Transverse colon (tissue), 4 donors: Measurements from ENCODE around the gene FRAS1. TPM values are rescaled to one million over a fixed set of nuclear protein-coding genes. Genes with fewer than 3 reads are reported as not detected.

Experiments used
- DNase-seq: peaks from one replicate; pipeline ENCODE4 v3.0.0-alpha.2; 2019
- H3K27ac ChIP-seq, 4 donors: fragments of 200-600 bp; sonication (generic); 2 replicates each; pipeline ENCODE4 v1.5.1; 2016 to 2018; ENCODE audit warnings: inconsistent platforms in 4 of 4
- H3K27me3 ChIP-seq: fragments of 200-600 bp; sonication (generic); 2 replicates; pipeline ENCODE4 v1.5.1; 2017; ENCODE audit warnings: inconsistent platforms
- H3K36me3 ChIP-seq, 4 donors: fragments of 200-600 bp; sonication (generic); 2 replicates each; pipeline ENCODE4 v1.5.1; 2017 to 2019; ENCODE audit warnings: inconsistent platforms in 4 of 4
- H3K4me1 ChIP-seq, 4 donors: fragments of 200-600 bp; sonication (generic); 2 replicates each; pipeline ENCODE4 v1.5.1; 2017 to 2020; ENCODE audit warnings: inconsistent platforms in 4 of 4
- H3K4me3 ChIP-seq, 4 donors: fragments of 200-600 bp; sonication (generic); 1 replicate in 1 of 4; 2 replicates in 3 of 4; pipeline versions ENCODE4 v1.5.1 to v1.6.1; 2017 to 2019; ENCODE audit warnings: inconsistent platforms in 4 of 4
- H3K9me3 ChIP-seq, 2 donors: fragments of 200-600 bp; sonication (generic); 2 replicates each; pipeline ENCODE4 v1.5.1; 2017 to 2019; ENCODE audit warnings: inconsistent platforms in 2 of 2
- CTCF ChIP-seq, 5 experiments: fragments of 200-600 bp in 3 of 5; fragments of 450-650 bp in 2 of 5; sonication (generic) in 3 of 5; IDR thresholded peaks; 1 replicate in 2 of 5; 2 replicates in 3 of 5; pipeline ENCODE4 v1.5.1; 2016 to 2017; ENCODE audit warnings: antibody characterized with exemption in 5 of 5, inconsistent platforms in 3 of 5, mild to moderate bottlenecking in 2 of 5, moderate library complexity in 1 of 5
- EP300 ChIP-seq: sonication (generic); formaldehyde crosslinking; IDR thresholded peaks from one replicate; pipeline ENCODE4 v1.6.1; 2017; ENCODE audit warnings: antibody characterized with exemption, low read depth
- POLR2A ChIP-seq: fragments of 450-650 bp; IDR thresholded peaks from one replicate; pipeline ENCODE4 v1.6.1; 2016; ENCODE audit warnings: antibody characterized with exemption, mild to moderate bottlenecking, moderate library complexity
- POLR2AphosphoS5 ChIP-seq, 3 donors: sonication (generic); formaldehyde crosslinking; IDR thresholded peaks; one replicate each; pipeline ENCODE4 v1.6.1; 2016; ENCODE audit warnings: antibody characterized with exemption in 3 of 3
- WGBS, 2 donors: methylation state at CpG; one replicate each; pipeline ENCODE4 v1.1.5; 2018; ENCODE audit warnings: low coverage in 1 of 2; 5-methylcytosine and 5-hydroxymethylcytosine counted together
- in situ Hi-C, 4 donors: fragments of 200-750 bp; cut with MboI; loops; one replicate each; pipeline versions ENCODE4 v1.15.0 to v1.15.1; 2017; ENCODE audit warnings: low sequenced_read_pairs in 3 of 4, low pct_ligation_motif_present in 1 of 4, low pct_unique_long_range_greater_than_20kb in 1 of 4
- intact Hi-C: fragments of 100-400 bp; cut with DNase I; formaldehyde crosslinking; loops from one replicate; pipeline ENCODE4 v1.15.1; 2023; ENCODE audit warnings: low total_unique reads
- total RNA-seq, 4 donors: library from RNA; depleted of rRNA; stranded (reverse); fragments of >200 nt; gene quantifications; one replicate each; pipeline ENCODE4 v1.1.0, GENCODE V29; 2016

FRAS1 gene
- total RNA-seq, 4 donors from 2014 or later, result 1.8 to 9.7 (median 3.1) TPM

- Histone ChIP-seq H3K36me3 (no peaks in the 10 kb centered on the region), H3K4me3 (no peak overlapping the region), H3K4me1 (no peaks in the 10 kb centered on the region), H3K27me3 (no peaks in the 10 kb centered on the region), H3K9me3 (no peaks in the 10 kb centered on the region), H3K27ac (no peak overlapping the region)
- WGBS, 2 donors, result 79 to 85% methylated on average over 2 of the region's 2 CpGs
- no peak for TF ChIP-seq POLR2AphosphoS5 (IDR thresholded peaks at IDR 0.05)
- TF ChIP-seq EP300, result no peak
- TF ChIP-seq CTCF (IDR thresholded peaks at IDR 0.05), result no peak
- TF ChIP-seq POLR2A, result no peak
- in situ Hi-C loops, result no loop called here
- intact Hi-C loops, result no loop called here
- no peak for DNase-seq
Measured at GRCh38 chr4:78426972-78427371, 369.8 kb downstream of the FRAS1 start.

- H3K36me3 ChIP-seq, result no peaks in the 10 kb centered on the region
- no peak for DNase-seq
- no peaks in the 10 kb centered on the region for H3K9me3 ChIP-seq
- TF ChIP-seq CTCF (IDR thresholded peaks at IDR 0.05) (no peak), POLR2A (no peak)
- intact Hi-C loops (no loop called here), in situ Hi-C loops (no loop called here)
- H3K27me3 ChIP-seq, result no peaks in the 10 kb centered on the region
- no peak overlapping the region for H3K4me3 ChIP-seq
- WGBS, 2 donors, result 81 to 90% methylated on average over 4 to 6 of the region's 6 CpGs
- no peak overlapping the region for H3K27ac ChIP-seq
- H3K4me1 ChIP-seq, result no peaks in the 10 kb centered on the region
Measured at GRCh38 chr4:78428996-78429395, 371.9 kb downstream of the FRAS1 start.

GRCh38 chr4:78432896-78433295 lies 375.8 kb downstream of the FRAS1 start:
- no peak for TF ChIP-seq POLR2AphosphoS5 (IDR thresholded peaks at IDR 0.05)
- no peak for TF ChIP-seq EP300
- no peak for TF ChIP-seq CTCF (IDR thresholded peaks at IDR 0.05)
- no peak for TF ChIP-seq POLR2A
- Histone ChIP-seq H3K27me3 (no peaks in the 10 kb centered on the region), H3K36me3 (no peaks in the 10 kb centered on the region), H3K4me1 (no peaks in the 10 kb centered on the region), H3K9me3 (no peaks in the 10 kb centered on the region), H3K27ac (no peak overlapping the region), H3K4me3 (no peak overlapping the region)
- no peak for DNase-seq
- in situ Hi-C loops, result no loop called here
- intact Hi-C loops, result loop anchor here (5.0 kb wide), 1 partner anchor 1581 kb away; no protein-coding TSS in a partner anchor

GRCh38 chr4:78437608-78438088 lies 380.5 kb downstream of the FRAS1 start:
- 59 to 63% methylated on average over 2 of the region's 2 CpGs for WGBS, 2 donors
- no peak for TF ChIP-seq EP300
- TF ChIP-seq CTCF (IDR thresholded peaks at IDR 0.05), result no peak
- no peak for TF ChIP-seq POLR2AphosphoS5 (IDR thresholded peaks at IDR 0.05)
- no peak for TF ChIP-seq POLR2A
- in situ Hi-C loops, result no loop called here
- Histone ChIP-seq H3K4me3 (no peak overlapping the region), H3K9me3 (no peaks in the 10 kb centered on the region), H3K27me3 (no peaks in the 10 kb centered on the region), H3K27ac (no peak overlapping the region), H3K4me1 (no peaks in the 10 kb centered on the region), H3K36me3 (no peaks in the 10 kb centered on the region)
- intact Hi-C loops, result no loop called here
- no peak for DNase-seq
